ENCODE data around the gene PTX4.

The PTX4 gene

GRCh38 chr16:1468426-1468810 is 20.3 kb downstream of the PTX4 start:
- DNase-seq (ENCODE audit: low read depth, low spot score), result no peak
- no peak overlapping the region for H3K4me3 ChIP-seq (ENCODE audit: low read depth, low read length)
- TF ChIP-seq CTCF (IDR thresholded peaks at IDR 0.05; ENCODE audit: low read depth, low read length), result no peak
- in situ Hi-C loops (cut with HindIII; ENCODE audit: low sequenced_read_pairs), result no loop called here

GRCh38 chr16:1466968-1467521 is 21.7 kb downstream of the PTX4 start:
- TF ChIP-seq CTCF (IDR thresholded peaks at IDR 0.05; ENCODE audit: low read depth, low read length), result no peak
- in situ Hi-C loops (cut with HindIII; ENCODE audit: low sequenced_read_pairs), result no loop called here
- DNase-seq (ENCODE audit: low read depth, low spot score), result no peak
- H3K4me3 ChIP-seq (ENCODE audit: low read depth, low read length), result no peak overlapping the region

GRCh38 chr16:1466054-1466453 is 22.7 kb downstream of the PTX4 start:
- DNase-seq (ENCODE audit: low read depth, low spot score), result no peak
- H3K4me3 ChIP-seq (ENCODE audit: low read depth, low read length), result no peak overlapping the region
- in situ Hi-C loops (cut with HindIII; ENCODE audit: low sequenced_read_pairs), result no loop called here
- TF ChIP-seq CTCF (IDR thresholded peaks at IDR 0.05; ENCODE audit: low read depth, low read length), result no peak

- TF ChIP-seq CTCF (IDR thresholded peaks at IDR 0.05; ENCODE audit: low read depth, low read length), result no peak
- no peak for DNase-seq (ENCODE audit: low read depth, low spot score)
- in situ Hi-C loops (cut with HindIII; ENCODE audit: low sequenced_read_pairs), result no loop called here
These were observed 23.2 kb downstream of the PTX4 start for GRCh38 chr16:1465567-1465915.

GRCh38 chr16:1464894-1465566 is 23.7 kb downstream of the PTX4 start:
- in situ Hi-C loops (cut with HindIII; ENCODE audit: low sequenced_read_pairs), result no loop called here
- TF ChIP-seq CTCF (IDR thresholded peaks at IDR 0.05; ENCODE audit: low read depth, low read length), result no peak
- H3K4me3 ChIP-seq (ENCODE audit: low read depth, low read length), result no peak overlapping the region
- DNase-seq (ENCODE audit: low read depth, low spot score), result no peak

More at GRCh38 chr16:1465567-1465915, 23.2 kb downstream of the PTX4 start:
- no peak overlapping the region for H3K4me3 ChIP-seq (ENCODE audit: low read depth, low read length)

GRCh38 chr16:1464196-1464893 is 24.4 kb downstream of the PTX4 start:
- no peak for DNase-seq (ENCODE audit: low read depth, low spot score)
- in situ Hi-C loops (cut with HindIII; ENCODE audit: low sequenced_read_pairs), result no loop called here
- TF ChIP-seq CTCF (IDR thresholded peaks at IDR 0.05; ENCODE audit: low read depth, low read length), result no peak
- no peak overlapping the region for H3K4me3 ChIP-seq (ENCODE audit: low read depth, low read length)

All from astrocyte of the spinal cord (primary cell).